Peyer's patch (tissue), 4 donors: ENCODE data around the gene WWP2.

Experiments
- POLR2A ChIP-seq, 2 donors: fragments of 450-650 bp; IDR thresholded peaks; one replicate each; pipeline ENCODE4 v1.5.1; 2017; ENCODE audit warnings: antibody characterized with exemption in 2 of 2, mild to moderate bottlenecking in 2 of 2, moderate library complexity in 2 of 2
- TF ChIP-seq, protein P1 (sequence below), 6 experiments: fragments of 450-650 bp in 4 of 6; fragments of 200-600 bp in 2 of 6; sonication (generic) in 1 of 6; IDR thresholded peaks; one replicate each; pipeline ENCODE4 v1.5.1; 2017 to 2019; ENCODE audit warnings: antibody characterized with exemption in 6 of 6, mild to moderate bottlenecking in 3 of 6, moderate library complexity in 1 of 6

DNA sequence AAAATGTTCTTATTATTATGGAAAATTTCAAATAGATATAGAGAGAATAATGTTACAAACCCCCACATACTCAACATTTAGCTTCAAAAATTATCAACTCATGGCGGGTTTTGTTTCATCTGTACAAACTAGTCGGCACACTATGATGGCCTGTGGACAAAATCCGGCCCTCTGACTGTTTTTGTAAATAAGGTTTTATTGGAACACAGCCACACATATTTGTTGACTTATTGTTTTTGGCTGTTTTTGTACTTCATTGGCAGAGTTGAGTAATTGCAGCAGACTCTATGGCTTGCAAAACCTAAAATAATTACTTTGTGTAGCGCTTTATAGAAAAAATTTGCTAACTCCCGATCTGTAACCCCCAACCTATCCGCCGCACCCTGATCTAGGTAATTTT is 147.6 kb downstream of the WWP2 start:
- TF ChIP-seq, protein P1, sequence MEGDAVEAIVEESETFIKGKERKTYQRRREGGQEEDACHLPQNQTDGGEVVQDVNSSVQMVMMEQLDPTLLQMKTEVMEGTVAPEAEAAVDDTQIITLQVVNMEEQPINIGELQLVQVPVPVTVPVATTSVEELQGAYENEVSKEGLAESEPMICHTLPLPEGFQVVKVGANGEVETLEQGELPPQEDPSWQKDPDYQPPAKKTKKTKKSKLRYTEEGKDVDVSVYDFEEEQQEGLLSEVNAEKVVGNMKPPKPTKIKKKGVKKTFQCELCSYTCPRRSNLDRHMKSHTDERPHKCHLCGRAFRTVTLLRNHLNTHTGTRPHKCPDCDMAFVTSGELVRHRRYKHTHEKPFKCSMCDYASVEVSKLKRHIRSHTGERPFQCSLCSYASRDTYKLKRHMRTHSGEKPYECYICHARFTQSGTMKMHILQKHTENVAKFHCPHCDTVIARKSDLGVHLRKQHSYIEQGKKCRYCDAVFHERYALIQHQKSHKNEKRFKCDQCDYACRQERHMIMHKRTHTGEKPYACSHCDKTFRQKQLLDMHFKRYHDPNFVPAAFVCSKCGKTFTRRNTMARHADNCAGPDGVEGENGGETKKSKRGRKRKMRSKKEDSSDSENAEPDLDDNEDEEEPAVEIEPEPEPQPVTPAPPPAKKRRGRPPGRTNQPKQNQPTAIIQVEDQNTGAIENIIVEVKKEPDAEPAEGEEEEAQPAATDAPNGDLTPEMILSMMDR (IDR thresholded peaks at IDR 0.05) = no peak
- no peak for TF ChIP-seq POLR2A (IDR thresholded peaks at IDR 0.05)
